ENCODE data around the gene TRIM4.
"Not testable (repeated sequence)": the region's sequence is repeated elsewhere in the genome, so short reads cannot be mapped to it uniquely, and the experiment has no call there.

The TRIM4 gene

DNA sequence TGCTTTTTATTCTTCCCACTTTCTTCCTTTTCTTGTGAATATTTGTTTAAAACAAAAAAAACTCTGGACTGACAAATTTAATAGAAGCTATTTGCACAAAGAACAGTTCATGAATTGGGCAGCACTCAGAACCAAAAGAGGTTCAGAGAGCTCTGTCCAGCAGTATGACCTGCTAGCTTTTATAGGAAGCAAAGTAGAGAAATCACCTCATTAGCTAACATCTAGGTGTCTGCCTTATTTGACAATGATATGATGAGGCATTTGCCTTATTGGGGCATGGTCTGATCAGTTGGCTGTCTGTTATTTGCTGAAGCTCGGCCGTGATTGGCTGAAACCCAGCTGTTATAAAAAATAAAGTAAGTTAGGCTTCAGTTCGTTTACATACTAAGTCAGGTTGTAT, 819 bp upstream of the TRIM4 start:
- DNase-seq (ENCODE audit: low spot score), result no peak

DNA sequence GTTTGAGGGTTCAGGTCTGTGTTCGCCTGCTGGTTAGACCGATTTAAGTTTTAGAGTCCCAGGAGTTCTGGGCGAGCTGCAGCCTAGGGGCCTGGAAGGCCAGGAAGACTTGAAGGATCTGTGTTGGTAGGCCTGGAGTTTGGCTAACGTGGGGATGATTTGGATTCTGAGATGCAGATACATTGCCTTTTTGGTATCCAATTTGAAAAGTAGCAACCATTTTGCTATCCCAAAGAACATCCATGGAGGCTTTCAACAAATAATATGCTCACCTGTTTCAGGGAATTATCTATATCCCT, 433 bp upstream of the TRIM4 start:
- no peak for DNase-seq (ENCODE audit: low spot score)

DNA sequence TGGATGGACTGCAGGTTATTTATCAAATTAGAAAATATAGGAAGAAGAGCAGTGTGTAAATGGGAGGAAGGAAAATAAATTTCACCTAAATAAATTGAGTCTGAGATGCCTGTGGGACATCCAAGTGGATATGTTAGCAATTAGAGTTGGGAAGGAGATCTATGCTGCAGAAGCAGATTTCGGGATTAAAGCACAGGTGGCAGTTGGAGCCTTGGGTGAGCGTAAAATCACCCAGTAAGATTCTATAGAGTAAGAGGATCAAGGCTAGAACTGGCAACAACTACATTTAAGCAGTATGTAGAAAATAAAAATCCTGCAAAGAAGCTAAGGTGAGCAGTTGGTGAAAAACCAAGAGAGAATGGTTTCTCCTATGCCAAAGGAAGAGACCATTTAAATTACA, 8.4 kb downstream of the TRIM4 start:
- no peak for DNase-seq (ENCODE audit: low spot score)

DNA sequence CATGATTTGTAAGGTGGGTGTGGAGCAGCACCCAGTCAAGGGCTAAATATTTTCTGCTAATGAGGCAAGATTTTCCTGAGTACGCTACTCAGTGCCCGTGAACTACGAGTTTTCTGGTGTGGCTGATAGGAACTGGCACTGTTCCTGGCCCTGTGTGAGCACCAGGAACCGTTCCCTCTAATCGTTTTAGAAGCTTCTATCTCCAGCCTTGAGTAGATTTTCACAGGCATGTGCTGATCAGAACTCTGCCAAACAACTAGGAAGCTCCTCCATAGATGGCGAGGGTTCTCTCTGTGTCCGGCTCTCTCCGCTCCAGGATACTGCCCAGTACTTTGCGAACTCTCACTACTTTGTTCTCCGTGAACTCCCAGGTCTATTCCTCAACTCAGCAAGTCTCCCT, 17.7 kb downstream of the TRIM4 start:
- DNase-seq (ENCODE audit: low spot score), result no peak

DNA sequence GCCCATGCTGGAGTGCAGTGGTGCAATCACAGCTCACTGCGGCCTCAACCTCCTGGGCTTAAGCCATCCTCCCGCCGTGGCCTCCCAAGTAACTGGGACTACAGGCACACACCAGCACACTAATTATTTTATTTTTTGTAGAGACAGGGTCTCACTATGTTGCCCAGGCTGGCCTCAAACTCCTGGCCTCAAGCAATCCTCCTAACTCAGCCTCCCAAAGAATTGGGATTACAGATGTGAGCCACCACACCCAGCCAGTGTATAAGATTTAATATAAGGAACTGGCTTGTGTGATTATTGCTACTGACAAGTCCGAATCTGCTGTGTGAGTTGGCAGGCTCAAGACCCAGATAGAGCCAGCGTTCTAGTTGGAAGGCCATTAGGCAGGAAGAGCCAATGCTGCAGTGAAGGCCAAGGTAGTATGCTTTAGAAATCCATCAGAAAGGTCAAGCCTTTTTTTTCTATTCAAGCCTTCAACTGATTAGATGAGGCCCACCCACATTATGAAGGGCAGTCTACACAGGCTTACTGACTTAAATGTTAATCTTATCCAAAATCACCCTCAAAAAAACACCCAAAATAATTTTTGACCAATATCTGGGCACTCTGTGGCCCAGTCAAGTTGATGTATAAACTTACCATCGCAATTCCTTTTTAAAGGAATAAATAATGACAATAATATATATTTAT, 19.4 kb downstream of the TRIM4 start:
- DNase-seq (ENCODE audit: low spot score), result no peak

DNA sequence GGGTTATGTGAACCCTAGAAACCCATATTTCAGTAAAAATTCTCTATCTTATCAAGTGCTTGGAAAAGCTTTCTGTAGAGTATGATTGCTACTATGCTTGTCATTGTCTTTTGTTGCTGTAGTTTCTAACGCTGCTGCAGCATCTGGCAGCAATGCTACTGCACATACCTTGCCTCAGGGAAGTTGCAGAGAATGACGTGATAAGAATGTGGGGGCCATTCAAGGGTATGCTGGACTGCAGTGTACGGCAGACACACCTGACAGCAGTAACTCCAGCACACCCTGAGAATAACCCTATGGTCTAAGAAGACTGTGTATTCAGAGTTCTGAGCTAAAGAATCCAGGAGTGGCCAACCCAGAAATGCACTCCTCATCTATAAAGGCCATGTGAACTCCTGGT, 20.5 kb downstream of the TRIM4 start:
- no peak for DNase-seq (ENCODE audit: low spot score)

DNA sequence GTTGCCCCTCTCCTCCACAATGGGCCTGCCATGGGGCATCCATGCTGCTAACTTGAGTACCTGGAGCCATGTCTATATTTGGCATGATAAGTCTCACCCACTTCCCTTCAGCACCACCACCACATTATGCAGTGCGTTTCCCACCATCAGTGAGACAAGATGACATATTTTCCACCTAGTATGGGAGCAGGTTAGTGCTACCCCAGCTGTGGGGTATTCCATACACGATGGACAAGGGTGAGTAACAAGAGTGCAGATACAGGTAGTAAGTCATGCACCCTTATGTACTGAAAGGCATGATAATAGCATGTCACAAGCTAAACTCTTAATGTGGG, 21.3 kb downstream of the TRIM4 start:
- no peak for DNase-seq (ENCODE audit: low spot score)

DNA sequence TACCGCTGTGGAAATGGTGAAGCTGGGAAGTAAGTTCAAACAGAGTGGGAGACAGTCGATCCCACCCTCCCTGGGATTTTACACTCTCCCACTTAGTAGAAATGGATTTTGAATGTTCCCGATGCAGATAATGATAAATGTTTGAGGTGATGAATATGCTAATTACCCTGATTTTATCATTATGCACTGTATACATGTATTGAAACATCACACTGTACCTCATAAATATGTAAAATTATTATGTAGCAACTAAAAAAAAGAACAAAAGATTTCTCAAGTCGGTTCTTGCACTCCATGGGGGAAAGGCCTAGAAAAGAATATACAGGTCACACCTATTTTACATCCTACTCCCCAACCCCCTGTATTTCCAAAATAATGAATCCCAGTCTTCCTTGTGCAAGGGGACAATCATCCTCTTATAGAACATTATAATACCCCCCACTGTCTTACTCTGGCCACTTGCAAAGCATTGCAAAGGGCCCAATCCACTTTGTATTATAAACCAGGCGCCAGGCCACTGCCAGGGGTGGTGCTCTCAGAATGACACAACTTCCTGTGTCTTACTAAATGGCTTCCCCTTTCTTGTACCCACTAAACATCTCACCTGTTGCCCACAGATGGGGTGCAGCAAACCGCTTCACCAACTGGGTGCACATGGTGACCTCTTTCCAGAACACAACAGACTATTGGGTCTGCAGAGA, 21.9 kb downstream of the TRIM4 start:
- DNase-seq (ENCODE audit: low spot score), result no peak

DNA sequence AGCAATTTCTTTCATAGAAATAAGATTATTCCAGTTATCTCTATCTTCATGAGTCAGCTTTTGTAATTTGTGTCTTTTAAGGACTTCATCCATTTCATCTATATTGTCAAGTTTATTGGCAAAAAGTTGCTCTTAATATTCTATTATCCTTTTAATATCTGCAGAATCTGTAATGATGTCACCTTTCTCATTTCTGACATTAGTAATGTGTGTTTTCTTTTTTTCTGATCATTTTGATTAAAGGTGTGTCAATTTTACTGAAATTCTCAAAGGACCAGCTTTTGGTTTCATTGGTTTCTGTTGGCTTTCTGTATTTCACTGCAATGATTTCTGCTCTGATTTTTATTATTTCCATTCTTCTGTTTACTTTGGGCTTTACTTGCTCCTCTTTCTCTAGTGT, 24.6 kb downstream of the TRIM4 start:
- no peak for DNase-seq (ENCODE audit: low spot score)

DNA sequence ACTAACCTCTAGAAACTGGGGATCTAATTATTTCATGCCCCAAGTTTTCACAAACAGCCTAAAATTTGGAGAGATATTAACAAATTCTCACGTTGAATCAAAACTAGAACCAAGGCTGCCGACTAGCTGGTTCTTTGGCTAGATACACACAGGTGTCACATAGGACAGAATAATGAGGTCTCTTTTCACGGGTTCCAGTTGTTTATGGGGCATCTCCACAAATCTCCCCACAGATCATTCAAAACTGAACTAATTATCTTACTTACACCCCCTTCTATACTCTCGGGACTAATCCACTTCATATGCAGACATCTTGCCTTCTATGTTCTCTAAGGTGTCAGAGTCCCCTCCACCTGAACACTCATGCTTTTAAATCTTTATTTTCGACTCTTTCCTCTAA, 26.1 kb downstream of the TRIM4 start:
- no peak for DNase-seq (ENCODE audit: low spot score)

DNA sequence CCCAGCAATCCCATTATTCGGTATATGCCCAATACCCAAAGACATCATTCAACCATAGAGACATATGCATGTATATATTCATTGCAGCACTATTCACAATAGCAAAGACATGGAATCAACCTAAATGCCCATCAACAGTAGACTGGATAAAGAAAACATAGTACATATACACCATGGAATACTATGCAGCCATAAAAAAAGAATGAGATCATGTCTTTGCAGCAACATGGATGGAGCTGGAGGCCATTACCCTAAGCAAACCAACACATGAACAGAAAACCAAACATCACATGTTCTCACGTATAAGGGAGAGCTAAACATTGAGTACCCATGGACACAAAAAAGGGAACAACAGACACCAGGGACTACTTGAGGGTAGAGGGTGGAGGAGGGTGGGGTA, 29.0 kb downstream of the TRIM4 start:
- DNase-seq (ENCODE audit: low spot score), result not testable (repeated sequence)

DNA sequence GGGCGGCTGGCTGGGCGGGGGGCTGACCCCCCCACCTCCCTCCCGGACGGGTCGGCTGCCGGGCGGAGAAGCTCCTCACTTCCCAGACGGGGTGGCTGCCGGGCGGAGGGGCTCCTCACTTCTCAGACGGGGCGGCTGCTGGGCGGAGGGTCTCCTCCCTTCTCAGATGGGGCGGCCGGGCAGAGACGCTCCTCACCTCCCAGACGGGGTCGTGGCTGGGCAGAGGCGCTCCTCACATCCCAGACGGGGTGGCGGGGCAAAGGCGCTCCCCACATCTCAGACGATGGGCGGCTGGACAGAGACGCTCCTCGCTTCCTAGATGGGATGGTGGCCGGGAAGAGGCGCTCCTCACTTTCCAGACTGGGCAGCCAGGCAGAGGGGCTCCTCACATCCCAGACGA, 31.0 kb downstream of the TRIM4 start:
- DNase-seq (ENCODE audit: low spot score), result not testable (repeated sequence)

DNA sequence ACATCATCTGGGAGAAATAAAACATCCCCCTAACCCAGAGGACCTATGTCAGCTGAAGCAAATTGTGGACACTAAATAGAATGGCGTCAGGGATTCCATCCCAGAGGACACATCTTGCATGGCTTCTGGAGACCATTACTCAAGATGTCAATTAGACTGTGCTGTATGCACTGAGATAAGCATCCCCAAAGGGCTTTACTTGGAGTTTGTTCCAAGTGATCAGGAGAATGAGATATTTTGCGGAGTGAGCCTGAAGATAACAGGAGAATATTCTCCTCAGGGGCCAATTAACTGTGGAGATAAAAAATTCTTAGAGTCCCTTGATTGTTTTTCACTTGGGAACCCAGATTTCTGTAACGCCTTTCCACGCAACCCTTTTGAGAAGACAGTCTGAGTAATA, 38.0 kb downstream of the TRIM4 start:
- DNase-seq (ENCODE audit: low spot score), result no peak

DNA sequence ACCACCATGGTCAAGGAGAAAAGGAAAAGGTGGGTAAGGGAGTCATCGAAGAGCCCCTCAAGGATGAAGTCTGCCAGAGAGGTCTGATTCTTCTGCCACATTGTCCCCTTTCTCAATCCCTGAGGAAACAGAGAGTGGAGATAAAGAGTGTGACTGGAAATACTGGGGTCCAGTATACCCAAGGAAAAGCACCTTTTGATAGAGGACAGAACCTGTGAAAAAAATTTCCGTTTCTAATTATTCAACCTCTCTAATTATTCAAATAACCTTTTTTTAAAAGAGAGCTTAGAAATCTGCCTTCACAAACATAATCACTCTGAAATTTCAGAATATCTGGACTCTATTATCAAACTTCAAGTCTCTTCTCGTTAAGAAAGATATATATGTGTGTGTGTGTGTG, 42.4 kb downstream of the TRIM4 start, which contains the start of gene OR2AE1:
Gene OR2AE1 (minus strand): TSS at position 101 of the 400 bp plus-strand sequence. CDS start 0 bp downstream, at position 101.
- no peak for DNase-seq (ENCODE audit: low spot score)

DNA sequence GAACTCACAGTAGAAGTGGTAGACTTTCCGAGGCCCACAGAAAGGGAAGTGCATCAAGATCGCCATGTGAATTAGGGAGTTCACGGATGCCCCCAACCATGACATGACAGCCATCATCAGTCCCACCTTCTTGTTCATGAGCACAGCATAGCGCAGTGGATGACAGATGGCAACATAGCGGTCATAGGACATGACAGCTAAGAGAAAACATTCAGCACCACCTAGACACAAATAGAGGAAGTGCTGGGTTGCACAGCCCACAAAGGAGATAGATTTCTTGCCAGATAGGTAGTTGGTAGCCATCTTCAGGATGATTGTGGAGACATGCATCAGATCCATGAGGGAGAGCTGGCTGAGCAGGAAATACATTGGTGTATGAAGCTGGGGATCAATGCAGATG, 42.8 kb downstream of the TRIM4 start:
- no peak for DNase-seq (ENCODE audit: low spot score)

DNA sequence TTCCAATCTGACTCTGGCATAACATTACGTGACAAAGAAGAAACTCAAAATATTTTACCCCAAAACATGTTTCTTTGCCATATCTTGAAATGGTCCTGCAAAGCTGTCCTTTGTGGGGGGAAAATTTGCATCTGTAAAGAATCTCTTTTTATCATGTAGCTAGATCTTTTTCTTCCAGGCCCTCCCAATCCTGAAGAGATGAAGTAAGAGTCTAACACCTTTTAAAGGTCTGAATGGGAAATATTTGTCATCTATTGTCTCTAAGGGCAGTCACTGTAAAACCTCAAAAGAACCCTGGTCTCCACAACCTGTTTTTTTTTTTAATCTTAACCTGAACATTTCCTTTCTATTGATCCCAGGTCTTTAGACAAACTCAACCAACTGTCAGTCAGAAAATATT, 51.1 kb downstream of the TRIM4 start:
- DNase-seq (ENCODE audit: low spot score), result no peak

DNA sequence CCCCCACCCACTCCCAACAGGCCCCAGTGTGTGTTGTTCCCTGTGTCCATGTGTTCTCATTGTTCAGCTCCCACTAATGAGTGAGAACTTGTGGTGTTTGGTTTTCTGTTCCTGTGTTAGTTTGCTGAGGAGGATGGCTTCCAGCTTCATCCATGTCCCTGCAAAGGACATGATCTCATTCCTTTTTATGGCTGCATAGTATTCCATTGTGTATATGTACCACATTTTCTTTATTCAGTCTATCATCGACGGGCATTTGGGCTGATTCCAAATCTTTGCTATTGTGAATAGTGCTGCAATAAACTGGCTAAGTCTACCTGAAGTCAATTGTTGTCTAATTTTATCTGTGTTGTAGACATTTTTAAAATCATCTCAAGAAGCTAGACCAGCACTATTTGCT, 51.9 kb downstream of the TRIM4 start:
- DNase-seq (ENCODE audit: low spot score), result not testable (repeated sequence)

DNA sequence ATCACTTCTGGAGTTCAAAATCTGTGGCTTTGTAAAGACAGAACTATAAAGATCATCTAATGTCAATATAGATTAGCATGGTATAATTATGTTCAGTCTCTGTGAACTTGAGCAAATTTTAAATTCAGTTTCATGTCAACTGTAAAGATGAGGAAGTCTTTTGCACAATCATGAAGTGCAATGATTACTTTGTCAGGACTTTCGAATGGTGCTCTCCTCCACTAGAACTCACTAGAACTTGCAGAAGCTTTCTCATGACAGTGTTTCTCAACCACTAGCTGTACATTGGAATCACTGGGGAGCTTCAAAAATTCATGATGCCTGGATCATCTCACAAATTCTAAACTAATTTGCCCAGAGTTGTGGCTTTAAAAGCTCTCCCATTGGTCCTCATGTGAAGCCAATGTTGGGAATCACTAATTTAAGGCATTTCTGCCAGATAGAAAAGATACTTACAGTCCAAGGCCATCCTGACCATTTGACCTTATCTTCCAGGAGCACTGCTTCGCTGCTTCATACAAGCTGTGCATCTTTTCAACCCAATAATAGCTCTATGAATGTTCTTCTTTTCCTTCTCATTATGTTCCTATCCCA, 55.4 kb downstream of the TRIM4 start:
- no peak for DNase-seq (ENCODE audit: low spot score)

DNA sequence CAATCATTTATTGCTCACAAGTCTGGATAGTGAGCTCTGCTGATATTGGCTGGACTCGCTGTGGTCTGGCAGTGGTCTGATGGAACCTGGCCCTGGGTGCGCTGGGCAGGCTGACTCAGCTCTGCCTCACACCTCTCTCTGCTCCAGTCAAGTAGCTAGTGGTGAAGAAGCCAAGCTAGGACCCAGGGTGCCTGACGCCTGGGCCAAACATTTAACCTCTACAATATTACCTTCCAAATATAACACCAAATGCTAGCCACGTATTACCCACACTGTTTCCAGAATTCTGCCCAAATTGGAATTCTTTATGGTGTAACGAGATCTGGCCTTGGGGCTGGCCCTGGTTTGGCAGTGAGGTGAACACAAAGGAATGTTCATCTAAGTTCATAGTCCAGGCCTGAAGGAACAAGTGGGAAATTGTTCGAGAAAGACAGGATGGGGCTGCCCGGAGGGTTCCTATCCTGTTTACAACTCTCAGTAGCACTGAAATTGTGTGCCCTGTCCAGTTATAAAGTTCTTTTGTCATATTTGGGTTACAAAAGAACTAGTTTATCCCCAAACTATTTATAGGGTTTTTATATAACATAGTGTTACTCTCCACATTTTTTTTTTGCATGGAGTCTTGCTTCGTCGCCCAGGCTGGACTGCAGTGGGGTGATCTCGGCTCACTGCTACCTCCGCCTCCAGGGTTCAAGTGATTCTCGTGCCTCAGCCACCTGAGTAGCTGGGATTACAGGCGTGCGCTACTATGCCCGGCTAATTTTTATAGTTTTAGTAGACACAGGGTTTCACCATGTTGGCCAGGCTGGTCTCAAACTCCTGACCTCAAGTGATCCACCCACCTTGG, 58.8 kb downstream of the TRIM4 start:
- no peak for DNase-seq (ENCODE audit: low spot score)

DNA sequence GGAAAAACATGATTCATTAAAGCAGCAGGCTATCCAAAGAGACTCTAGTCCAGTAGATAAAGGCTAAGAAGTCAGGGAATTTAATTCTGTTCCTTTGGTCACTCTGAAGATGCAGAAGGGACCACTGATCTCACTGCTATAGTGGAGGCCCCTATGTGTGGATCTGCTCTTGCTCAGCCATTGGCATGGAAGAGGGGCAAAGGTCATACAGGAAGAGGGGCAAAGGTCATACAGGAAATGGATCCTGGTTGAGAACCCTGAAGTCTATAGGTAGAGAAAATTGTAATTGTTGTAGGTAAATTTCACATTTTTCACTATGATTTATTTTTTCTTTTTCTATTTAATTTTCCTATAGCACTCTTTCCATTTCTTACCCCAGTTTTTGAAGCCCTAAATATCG, 64.1 kb downstream of the TRIM4 start:
- DNase-seq (ENCODE audit: low spot score), result no peak

DNA sequence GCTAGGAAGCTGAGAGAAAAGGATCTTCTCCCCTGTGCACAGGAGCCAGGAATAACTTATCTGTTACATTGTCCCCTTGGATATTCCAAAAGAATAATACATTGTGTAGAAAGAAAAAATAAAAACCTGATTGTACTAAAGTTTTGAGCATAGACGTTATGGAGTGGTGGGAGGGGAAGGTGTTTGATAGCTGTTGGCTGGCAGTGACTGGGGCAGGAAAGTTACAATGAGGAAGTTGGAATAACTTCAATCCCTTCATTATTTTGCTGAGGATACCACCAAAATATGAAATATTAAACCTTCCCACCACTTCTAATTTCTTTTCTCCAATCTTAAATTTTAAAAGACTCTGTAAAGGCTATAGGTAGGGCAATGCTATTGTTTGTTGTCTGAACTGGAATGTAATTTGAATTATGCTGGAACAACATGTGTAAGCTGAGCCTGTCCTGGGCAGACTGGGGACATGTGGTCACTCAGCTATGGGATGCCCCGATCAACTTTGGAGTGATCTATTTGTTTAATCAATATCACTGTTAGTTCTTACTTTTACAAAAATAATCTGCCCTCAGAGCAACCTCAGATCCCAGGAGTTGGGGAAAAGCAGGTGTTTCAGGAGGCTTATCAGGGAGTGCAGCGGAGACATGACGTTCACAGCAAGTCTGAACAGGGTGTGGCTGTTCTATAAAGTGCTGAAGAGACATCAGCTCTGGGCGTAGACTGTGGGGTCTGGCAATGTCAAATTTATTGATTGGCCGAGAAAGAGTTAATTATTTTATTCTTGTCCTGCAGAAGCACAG, 70.7 kb downstream of the TRIM4 start:
- no peak for DNase-seq (ENCODE audit: low spot score)

DNA sequence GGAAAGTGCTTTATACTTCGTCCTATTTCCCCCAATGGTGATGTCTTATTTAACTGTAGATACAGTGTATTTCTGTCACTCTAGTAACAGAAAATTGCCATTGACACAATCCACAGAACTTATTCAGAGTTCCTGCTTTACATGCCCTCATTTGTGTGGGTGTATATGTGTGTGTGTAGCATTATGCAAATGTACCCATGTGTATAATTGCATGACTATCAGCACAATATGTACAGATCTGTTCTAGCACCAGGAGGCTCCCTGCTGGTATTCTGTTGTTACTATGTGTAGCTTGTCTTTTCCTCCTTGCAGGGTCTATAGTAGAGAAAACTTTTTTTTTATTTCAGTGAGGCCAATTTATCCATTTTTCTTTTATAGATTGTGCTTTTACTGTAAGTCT, 75.0 kb downstream of the TRIM4 start:
- no peak for DNase-seq (ENCODE audit: low spot score)

Measured in cerebellar cortex (tissue), 1 donor.